ENCODE data around the gene TMEM87B.

DNA sequence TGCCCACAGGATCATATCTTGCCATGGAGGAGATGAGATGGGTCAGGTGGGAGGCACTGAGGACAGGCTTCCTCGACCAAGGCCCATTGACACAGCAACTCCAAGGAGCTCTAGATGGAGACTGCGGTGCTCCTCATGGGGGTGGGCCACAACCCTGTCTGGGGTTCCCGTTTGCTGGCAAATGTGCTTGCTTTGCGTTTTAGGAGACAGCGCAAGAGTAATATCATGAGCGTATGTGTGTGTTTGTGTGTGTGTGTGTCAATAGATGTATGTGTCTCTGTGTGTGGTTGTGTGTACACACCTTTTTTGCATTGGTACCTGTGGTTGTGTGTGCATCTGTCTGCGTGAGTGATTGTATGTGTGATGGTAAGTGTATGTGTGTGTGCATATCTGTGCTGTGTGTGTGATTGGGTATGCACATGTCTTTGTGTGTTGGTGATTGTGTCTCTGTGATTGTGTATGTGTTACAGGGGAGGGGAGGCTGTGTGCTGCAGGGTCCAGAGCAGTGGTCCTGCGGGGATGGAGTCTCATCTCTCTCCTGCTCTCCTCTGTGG, 87.5 kb downstream of the TMEM87B start:
- TF ChIP-seq POLR2A (IDR thresholded peaks at IDR 0.05; ENCODE audit: low read length) = no peak
- no peak for TF ChIP-seq GATA1 (IDR thresholded peaks at IDR 0.05; ENCODE audit: low read depth, low read length)
